ENCODE results near the gene NUDT8.
"Not testable (repeated sequence)": the region's sequence is repeated elsewhere in the genome, so short reads cannot be mapped to it uniquely, and the experiment has no call there.

- TF ChIP-seq EZH2 (IDR thresholded peaks at IDR 0.05; ENCODE audit: insufficient read depth, poor library complexity, severe bottlenecking); EZH2phosphoT487 (IDR thresholded peaks at IDR 0.05; ENCODE audit: insufficient read depth, low read depth): not testable (repeated sequence)
Observed at GRCh38 chr11:67659651-67660165, 30.0 kb upstream of the NUDT8 start.
